Smooth muscle cell (in vitro differentiated cells): ENCODE measurements around the gene NUP188. TPM values are rescaled to one million over a fixed set of nuclear protein-coding genes. Genes with fewer than 3 reads are reported as not detected.

Experiments
- DNase-seq: peaks from one replicate; lab custom pipeline; 2025; ENCODE audit not compliant: unreplicated experiment; lab: John Stamatoyannopoulos, UW
- H2AFZ ChIP-seq: fragments of 200-600 bp; sonication (generic); 2 replicates; pipeline ENCODE4 v1.6.0; 2016; ENCODE audit warnings: antibody characterized with exemption, low read depth, mild to moderate bottlenecking
- H3F3A ChIP-seq: fragments of 200-600 bp; sonication (generic); 2 replicates; pipeline ENCODE4 v1.6.0; 2017; ENCODE audit warnings: antibody characterized with exemption, low read depth
- H3K27ac ChIP-seq: fragments of 200-600 bp; sonication (generic); 2 replicates; pipeline ENCODE4 v1.5.1; 2016; ENCODE audit warnings: low read depth, mild to moderate bottlenecking
- H3K27me3 ChIP-seq: fragments of 200-600 bp; sonication (generic); 2 replicates; pipeline ENCODE4 v1.6.1; 2016; ENCODE audit warnings: low read depth, mild to moderate bottlenecking
- H3K36me3 ChIP-seq: fragments of 200-600 bp; sonication (generic); 2 replicates; pipeline ENCODE4 v1.5.1; 2016; ENCODE audit warnings: low read depth
- H3K4me1 ChIP-seq: fragments of 200-600 bp; sonication (generic); 2 replicates; pipeline ENCODE4 v1.5.1; 2016; ENCODE audit warnings: low read depth
- H3K4me2 ChIP-seq: fragments of 200-600 bp; sonication (generic); 2 replicates; pipeline ENCODE4 v1.6.0; 2016; ENCODE audit warnings: mild to moderate bottlenecking
- H3K4me3 ChIP-seq: fragments of 200-600 bp; sonication (generic); 2 replicates; pipeline ENCODE4 v1.5.1; 2016; ENCODE audit warnings: mild to moderate bottlenecking
- H3K79me2 ChIP-seq: fragments of 200-600 bp; sonication (generic); 2 replicates; pipeline ENCODE4 v1.6.0; 2016; ENCODE audit warnings: low read depth, mild to moderate bottlenecking
- H3K9ac ChIP-seq: fragments of 200-600 bp; sonication (generic); 2 replicates; pipeline ENCODE4 v1.6.0; 2016; ENCODE audit warnings: low read depth
- H3K9me3 ChIP-seq: fragments of 200-600 bp; sonication (generic); replicated peaks from 2 replicates; pipeline ENCODE4 v1.5.1; 2016; ENCODE audit warnings: low read depth
- H4K20me1 ChIP-seq: fragments of 200-600 bp; sonication (generic); 2 replicates; pipeline ENCODE4 v1.6.0; 2016; ENCODE audit warnings: low read depth
- WGBS: methylation state at CpG from one replicate; pipeline ENCODE4 v1.1.7; 2016; ENCODE audit warnings: low lambda C conversion rate; 5-methylcytosine and 5-hydroxymethylcytosine counted together
- polyA plus RNA-seq: library from polyadenylated mRNA; unstranded; fragments of >200 nt; fragmentation: Nextera tagmentation; extraction: Ambion mirVana; gene quantifications from 2 replicates; pipeline ENCODE4 v1.2.1, GENCODE V29; 2016
- total RNA-seq: library from RNA; depleted of rRNA; stranded (reverse); fragments of >200 nt; gene quantifications from 2 replicates; pipeline ENCODE4 v1.2.3, GENCODE V29; 2014
- TF ChIP-seq, protein P1 (sequence below): fragments of 200-600 bp; sonication (generic); IDR thresholded peaks from 2 replicates; pipeline ENCODE4 v1.5.1; 2017; ENCODE audit warnings: borderline replicate concordance, mild to moderate bottlenecking, antibody characterized with exemption; ENCODE audit not compliant: insufficient read depth, poor library complexity, severe bottlenecking

NUP188 gene
- total and polyA plus RNA-seq, 2 experiments from 2014 or later: 31.9 to 45.8 TPM

DNA sequence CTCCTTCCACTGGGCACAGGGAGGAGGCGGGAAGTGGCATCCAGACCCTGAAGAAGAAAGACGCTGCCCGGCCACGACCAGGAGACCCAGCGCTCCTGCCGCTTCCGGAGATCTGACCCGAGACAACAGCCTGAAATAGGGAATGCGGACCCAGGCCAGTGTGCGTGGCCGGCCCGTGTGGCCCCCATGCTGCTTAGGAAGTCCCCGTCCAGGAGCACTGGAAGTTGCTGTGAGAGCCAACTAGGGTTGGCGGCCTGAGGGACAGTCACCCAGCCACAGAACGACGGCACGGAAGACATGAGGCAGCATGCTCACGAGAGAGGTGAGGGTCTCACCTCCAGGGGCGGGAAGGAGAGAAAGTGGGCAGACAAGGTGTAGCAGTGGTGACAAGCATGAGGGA is 63.7 kb downstream of the NUP188 start:
- no peaks in the 10 kb centered on the region for H3K27me3 ChIP-seq
- H2AFZ ChIP-seq: no peak overlapping the region
- no peak overlapping the region for H3K9ac ChIP-seq
- H3K4me3 ChIP-seq: no peak overlapping the region
- H3K27ac ChIP-seq: no peak overlapping the region
- H3K79me2 ChIP-seq: no peaks in the 10 kb centered on the region
- peaks cover 3% of the 10 kb centered on the region for H4K20me1 ChIP-seq
- H3K4me2 ChIP-seq: no peak overlapping the region
- 96% methylated on average over 18 of the region's 19 CpGs for WGBS
- TF ChIP-seq, protein P1, sequence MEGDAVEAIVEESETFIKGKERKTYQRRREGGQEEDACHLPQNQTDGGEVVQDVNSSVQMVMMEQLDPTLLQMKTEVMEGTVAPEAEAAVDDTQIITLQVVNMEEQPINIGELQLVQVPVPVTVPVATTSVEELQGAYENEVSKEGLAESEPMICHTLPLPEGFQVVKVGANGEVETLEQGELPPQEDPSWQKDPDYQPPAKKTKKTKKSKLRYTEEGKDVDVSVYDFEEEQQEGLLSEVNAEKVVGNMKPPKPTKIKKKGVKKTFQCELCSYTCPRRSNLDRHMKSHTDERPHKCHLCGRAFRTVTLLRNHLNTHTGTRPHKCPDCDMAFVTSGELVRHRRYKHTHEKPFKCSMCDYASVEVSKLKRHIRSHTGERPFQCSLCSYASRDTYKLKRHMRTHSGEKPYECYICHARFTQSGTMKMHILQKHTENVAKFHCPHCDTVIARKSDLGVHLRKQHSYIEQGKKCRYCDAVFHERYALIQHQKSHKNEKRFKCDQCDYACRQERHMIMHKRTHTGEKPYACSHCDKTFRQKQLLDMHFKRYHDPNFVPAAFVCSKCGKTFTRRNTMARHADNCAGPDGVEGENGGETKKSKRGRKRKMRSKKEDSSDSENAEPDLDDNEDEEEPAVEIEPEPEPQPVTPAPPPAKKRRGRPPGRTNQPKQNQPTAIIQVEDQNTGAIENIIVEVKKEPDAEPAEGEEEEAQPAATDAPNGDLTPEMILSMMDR: no peak
- H3K9me3 ChIP-seq: no peaks in the 10 kb centered on the region
- no peaks in the 10 kb centered on the region for H3K36me3 ChIP-seq
- H3K4me1 ChIP-seq: no peaks in the 10 kb centered on the region
- no peak for DNase-seq
- H3F3A ChIP-seq: no peaks in the 10 kb centered on the region

DNA sequence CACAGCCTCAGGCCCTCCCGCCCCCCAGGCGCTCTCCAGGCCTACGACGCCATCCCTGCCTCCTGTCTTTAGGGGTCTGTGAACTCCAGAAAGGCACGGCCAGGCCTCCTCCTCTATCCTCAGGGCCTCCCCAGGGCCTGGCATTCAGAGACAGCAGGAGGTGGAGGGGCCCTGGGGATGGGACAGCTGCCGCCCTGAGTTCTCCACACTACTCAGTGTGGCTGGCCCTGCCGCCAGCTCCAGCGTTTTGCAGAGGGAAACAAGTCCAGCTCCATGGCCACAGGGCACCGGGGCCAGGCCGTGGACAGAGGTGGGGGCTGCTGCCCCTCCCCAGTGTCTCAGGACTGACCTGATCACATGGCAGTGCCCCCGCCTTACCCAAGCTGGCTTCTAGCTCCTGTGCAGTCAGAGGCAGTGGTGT is 64.3 kb downstream of the NUP188 start:
- Histone ChIP-seq H3F3A (no peaks in the 10 kb centered on the region), H3K9ac (no peak overlapping the region), H4K20me1 (peaks cover 3% of the 10 kb centered on the region), H3K79me2 (no peaks in the 10 kb centered on the region), H3K4me1 (no peaks in the 10 kb centered on the region), H3K4me3 (no peak overlapping the region), H3K27me3 (no peaks in the 10 kb centered on the region), H3K36me3 (no peaks in the 10 kb centered on the region), H3K9me3 (no peaks in the 10 kb centered on the region), H3K4me2 (no peak overlapping the region), H3K27ac (no peak overlapping the region), H2AFZ (no peak overlapping the region)
- no peak for DNase-seq
- TF ChIP-seq, protein P1: no peak
- WGBS: 92% methylated on average over 11 of the region's 11 CpGs

DNA sequence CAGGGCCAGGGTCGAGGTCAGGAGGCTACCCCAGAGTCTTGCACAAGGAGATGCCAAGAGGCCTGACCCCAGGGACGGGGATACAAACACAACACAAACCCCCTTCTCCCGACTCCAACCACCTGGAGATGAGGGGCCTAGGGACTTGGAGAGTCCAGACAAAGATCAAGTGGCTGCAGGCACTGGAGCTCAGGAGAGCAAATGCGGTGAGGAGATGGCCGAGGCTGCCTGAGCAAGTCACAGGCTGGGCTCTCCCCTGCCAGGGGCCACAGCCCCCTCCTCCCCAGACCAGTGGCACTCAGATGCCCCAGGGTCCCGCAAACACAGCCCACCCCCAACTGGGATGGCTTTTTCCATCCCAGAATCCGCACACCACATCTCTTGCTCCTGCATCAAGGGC is 64.8 kb downstream of the NUP188 start:
- Histone ChIP-seq H3K4me1 (no peaks in the 10 kb centered on the region), H2AFZ (no peak overlapping the region), H3K4me2 (no peak overlapping the region), H4K20me1 (no peaks in the 10 kb centered on the region), H3K79me2 (no peaks in the 10 kb centered on the region), H3K9ac (no peak overlapping the region), H3F3A (no peaks in the 10 kb centered on the region), H3K27ac (no peak overlapping the region), H3K4me3 (no peak overlapping the region), H3K27me3 (no peaks in the 10 kb centered on the region), H3K36me3 (no peaks in the 10 kb centered on the region), H3K9me3 (no peaks in the 10 kb centered on the region)
- no peak for DNase-seq
- TF ChIP-seq, protein P1: no peak
- 96% methylated on average over 7 of the region's 7 CpGs for WGBS

DNA sequence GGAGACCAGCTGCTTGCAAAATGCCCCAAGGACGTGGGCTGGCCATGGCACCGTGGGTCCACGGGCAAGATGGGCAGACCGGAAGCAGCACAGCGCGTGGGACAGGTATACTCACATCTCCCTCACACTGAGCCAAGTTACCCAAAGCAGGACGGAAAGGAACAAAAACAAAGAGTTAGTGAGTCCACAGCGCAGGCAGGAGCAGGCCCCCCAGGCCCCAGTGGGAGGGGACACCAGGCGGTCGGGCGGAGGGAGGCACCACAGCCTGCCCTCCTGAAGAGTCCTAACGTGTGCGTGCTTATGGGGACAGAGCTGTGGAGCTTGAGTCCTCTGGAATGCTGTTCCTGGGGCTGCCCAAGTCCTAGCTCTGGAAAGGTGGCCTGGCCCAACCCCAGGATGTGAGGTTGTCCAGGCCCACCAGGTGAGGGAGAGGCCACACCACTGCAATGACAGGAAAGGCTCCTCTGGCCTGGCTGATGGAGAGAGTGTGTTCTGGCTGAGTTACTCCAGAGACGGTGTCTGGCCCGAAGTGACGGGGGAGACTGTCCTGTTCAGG is 65.5 kb downstream of the NUP188 start:
- H3K36me3 ChIP-seq: no peaks in the 10 kb centered on the region
- no peak overlapping the region for H3K4me3 ChIP-seq
- no peaks in the 10 kb centered on the region for H3K79me2 ChIP-seq
- H3K27me3 ChIP-seq: no peaks in the 10 kb centered on the region
- no peaks in the 10 kb centered on the region for H3K9me3 ChIP-seq
- TF ChIP-seq, protein P1: no peak
- H3K27ac ChIP-seq: no peak overlapping the region
- H4K20me1 ChIP-seq: no peaks in the 10 kb centered on the region
- DNase-seq: no peak
- H2AFZ ChIP-seq: no peak overlapping the region
- H3K4me1 ChIP-seq: no peaks in the 10 kb centered on the region
- no peak overlapping the region for H3K9ac ChIP-seq
- WGBS: 93% methylated on average over 16 of the region's 16 CpGs
- no peaks in the 10 kb centered on the region for H3F3A ChIP-seq
- no peak overlapping the region for H3K4me2 ChIP-seq
